Body of pancreas (tissue), 4 donors: ENCODE results near the gene DLG1.

Experiments
- CTCF ChIP-seq, 7 experiments: fragments of 450-650 bp in 4 of 7; fragments of 200-600 bp in 3 of 7; sonication (generic) in 3 of 7; IDR thresholded peaks; one replicate each; pipeline ENCODE4 v1.5.1; 2016 to 2019; ENCODE audit warnings: antibody characterized with exemption in 7 of 7
- POLR2A ChIP-seq, 3 donors: fragments of 450-650 bp; IDR thresholded peaks; one replicate each; pipeline ENCODE4 v1.6.1; 2016; ENCODE audit warnings: antibody characterized with exemption in 3 of 3, mild to moderate bottlenecking in 2 of 3

DNA sequence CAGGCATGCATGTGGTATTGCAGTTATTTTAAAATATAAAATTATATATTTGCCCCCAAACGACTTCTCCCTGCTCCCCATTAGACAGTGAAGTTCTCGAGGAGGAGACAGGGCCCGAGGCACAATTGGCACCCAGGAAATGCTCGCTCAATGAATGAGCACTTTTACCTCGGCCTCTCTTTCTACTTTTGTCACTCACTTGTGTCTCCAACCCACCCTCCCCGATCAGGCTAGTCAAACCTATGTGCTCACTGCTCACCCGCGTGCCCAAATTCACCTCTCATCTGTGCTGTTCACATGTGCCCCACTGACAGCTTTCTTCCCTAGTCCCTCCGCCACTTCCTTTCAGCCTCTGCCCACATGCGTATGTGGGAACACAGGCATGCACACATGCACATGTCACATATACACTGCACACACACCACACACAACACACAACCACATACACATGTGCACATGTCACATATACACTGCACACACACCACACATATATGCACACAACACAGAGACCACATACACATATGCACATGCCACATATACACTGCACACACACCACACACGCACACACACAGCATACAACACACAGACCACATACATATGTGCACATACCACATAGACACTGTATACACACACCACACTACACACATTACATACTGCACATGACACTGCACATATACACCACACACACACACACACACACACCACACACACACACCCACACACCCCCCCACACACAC lies 46.3 kb upstream of the DLG1 start:
- TF ChIP-seq CTCF (IDR thresholded peaks at IDR 0.05) (no peak), POLR2A (IDR thresholded peaks at IDR 0.05) (no peak)
